HepG2 (cell line): ENCODE data around the gene TMEM235. TPM values are rescaled to one million over a fixed set of nuclear protein-coding genes. Genes with fewer than 3 reads are reported as not detected.

Source experiments
- CENPBD1 ChIP-seq: sonication (generic); formaldehyde crosslinking; IDR thresholded peaks from 2 replicates; pipeline ENCODE4 v1.8.0; 2022; ENCODE audit warnings: missing genetic modification reagents, low read depth, mild to moderate bottlenecking, borderline replicate concordance
- CENPX ChIP-seq: sonication (generic); formaldehyde crosslinking; IDR thresholded peaks from 2 replicates; pipeline ENCODE4 v1.9.0; 2021; ENCODE audit warnings: mild to moderate bottlenecking, missing genetic modification reagents, moderate library complexity
- ETV6 ChIP-seq: sonication (generic); formaldehyde crosslinking; conservative IDR thresholded peaks from 2 replicates; pipeline ENCODE4 v1.4.0; 2020; ENCODE audit warnings: missing genetic modification reagents
- FOSL2 ChIP-seq: sonication (generic); formaldehyde crosslinking; IDR thresholded peaks from 2 replicates; pipeline ENCODE4 v1.4.0; 2020; ENCODE audit warnings: missing genetic modification reagents
- FOXO1 ChIP-seq: sonication (generic); formaldehyde crosslinking; IDR thresholded peaks from 2 replicates; pipeline ENCODE4 v1.4.0; 2020; ENCODE audit warnings: missing genetic modification reagents
- HNRNPLL ChIP-seq: fragments of 200-400 bp; formaldehyde crosslinking; IDR thresholded peaks from 2 replicates; pipeline ENCODE4 v1.6.1; 2017; ENCODE audit warnings: mild to moderate bottlenecking, low read depth, low read length; ENCODE audit not compliant: poor library complexity, severe bottlenecking
- HOMEZ ChIP-seq: IDR thresholded peaks from 2 replicates; pipeline ENCODE4 v1.6.1; 2016; ENCODE audit warnings: low read depth
- NFYC ChIP-seq: IDR thresholded peaks from 2 replicates; pipeline ENCODE4 v1.6.1; 2016; ENCODE audit warnings: missing genetic modification reagents, missing compliant biosample characterization
- NR0B2 ChIP-seq: sonication (generic); formaldehyde crosslinking; IDR thresholded peaks from 2 replicates; pipeline ENCODE4 v1.4.0; 2020; ENCODE audit warnings: mild to moderate bottlenecking, missing genetic modification reagents
- SRSF1 ChIP-seq: fragments of 200-400 bp; formaldehyde crosslinking; optimal IDR thresholded peaks from 2 replicates; pipeline ENCODE3; 2017; ENCODE audit warnings: mild to moderate bottlenecking, low read depth, low read length, moderate library complexity
- SRSF9 ChIP-seq: fragments of 200-400 bp; formaldehyde crosslinking; IDR thresholded peaks from 2 replicates; pipeline ENCODE4 v1.6.1; 2018; ENCODE audit warnings: borderline replicate concordance, mild to moderate bottlenecking, low read depth, low read length; ENCODE audit not compliant: insufficient read depth, poor library complexity, severe bottlenecking
- ZBTB44 ChIP-seq: sonication (generic); formaldehyde crosslinking; IDR thresholded peaks from 2 replicates; pipeline ENCODE4 v1.4.0; 2020; ENCODE audit warnings: missing genetic modification reagents
- ZFP91 ChIP-seq: sonication (generic); formaldehyde crosslinking; IDR thresholded peaks from 2 replicates; pipeline ENCODE4 v1.9.0; 2022; ENCODE audit warnings: missing genetic modification reagents, mild to moderate bottlenecking, borderline replicate concordance
- ZGPAT ChIP-seq: IDR thresholded peaks from 2 replicates; pipeline ENCODE4 v1.6.1; 2016; ENCODE audit warnings: mild to moderate bottlenecking
- ZNF224 ChIP-seq: sonication (generic); formaldehyde crosslinking; IDR thresholded peaks from 2 replicates; pipeline ENCODE4 v1.5.0; 2020; ENCODE audit warnings: mild to moderate bottlenecking, missing genetic modification reagents
- ZNF274 ChIP-seq: sonication (generic); formaldehyde crosslinking; IDR thresholded peaks from 2 replicates; pipeline ENCODE4 v1.5.1; 2020; ENCODE audit warnings: mild to moderate bottlenecking, missing genetic modification reagents
- ZNF329 ChIP-seq: sonication (generic); formaldehyde crosslinking; IDR thresholded peaks from 2 replicates; pipeline ENCODE4 v1.9.0; 2021; ENCODE audit warnings: low read depth, mild to moderate bottlenecking, missing genetic modification reagents
- ZNF343 ChIP-seq: sonication (generic); formaldehyde crosslinking; IDR thresholded peaks from 2 replicates; pipeline ENCODE4 v1.4.0; 2020; ENCODE audit warnings: mild to moderate bottlenecking, missing genetic modification reagents
- ZNF354B ChIP-seq: sonication (generic); formaldehyde crosslinking; IDR thresholded peaks from 2 replicates; pipeline ENCODE4 v1.8.0; 2022; ENCODE audit warnings: mild to moderate bottlenecking, missing genetic modification reagents
- ZNF629 ChIP-seq: sonication (generic); formaldehyde crosslinking; conservative IDR thresholded peaks from 2 replicates; pipeline ENCODE4 v1.5.0; 2020; ENCODE audit warnings: missing genetic modification reagents
- ZNF782 ChIP-seq: sonication (generic); formaldehyde crosslinking; IDR thresholded peaks from 2 replicates; pipeline ENCODE4 v1.4.0; 2020; ENCODE audit warnings: missing genetic modification reagents, mild to moderate bottlenecking, borderline replicate concordance
- ZSCAN30 ChIP-seq: sonication (generic); formaldehyde crosslinking; IDR thresholded peaks from 2 replicates; pipeline ENCODE4 v1.5.0; 2020; ENCODE audit warnings: mild to moderate bottlenecking, missing genetic modification reagents
- polyA plus RNA-seq, 8 experiments: library from polyadenylated mRNA; depleted of rRNA in 3 of 8; stranded (reverse) in 7 of 8; unstranded in 1 of 8; fragments of >200 nt; fragmentation: Illumina TruSeq in 4 of 8; extraction: Trizol in 4 of 8; gene quantifications; 2 replicates each; pipeline versions ENCODE4 v1.2.1 to v1.2.3, GENCODE V29; 2011 to 2016; ENCODE audit warnings: low read depth in 4 of 8, missing spikeins in 1 of 8, mixed read lengths in 1 of 8; ENCODE audit not compliant: insufficient read depth in 1 of 8
- total RNA-seq, 5 experiments: library from RNA; depleted of rRNA; stranded (reverse); fragments of >200 nt; fragmentation: Illumina TruSeq; extraction: Trizol; gene quantifications; 2 replicates each; pipeline ENCODE4 v1.2.3, GENCODE V29; 2016; ENCODE audit warnings: low read depth in 1 of 5

TMEM235 gene
- total and polyA plus RNA-seq, 2 of the 13 experiments (the other 11 are each of a cell fraction or from before 2014, with no cell fraction given) = not detected

- TF ChIP-seq ZNF782 (CRISPR knock-in tag) (peak; percentile 59), NR0B2 (CRISPR knock-in tag) (peak; percentile 64; the same call in 1 of the 2 replicates), ZGPAT (CRISPR knock-in tag) (peak; percentile 67; the same call in 1 of the 2 replicates), CENPX (no peak), ETV6 (no peak), CENPBD1 (CRISPR knock-in tag) (no peak), HNRNPLL (no peak), ZSCAN30 (no peak), ZNF343 (CRISPR knock-in tag) (peak; percentile 51; the same call in 1 of the 2 replicates), SRSF9 (no peak), ZBTB44 (CRISPR knock-in tag) (0 out of 2 replicates have a peak, but pooled peaks have one; percentile 52), ZFP91 (CRISPR knock-in tag) (peak; percentile 36; the same call in 1 of the 2 replicates), ZNF274 (peak; percentile 84; the same call in 1 of the 2 replicates), SRSF1 (peak; percentile 18), ZNF354B (no peak), FOXO1 (CRISPR knock-in tag) (peak; percentile 76), HOMEZ (CRISPR knock-in tag) (peak; percentile 64), FOSL2 (CRISPR knock-in tag) (peak; percentile 43; the same call in 1 of the 2 replicates), ZNF329 (CRISPR knock-in tag) (0 out of 2 replicates have a peak, but pooled peaks have one; percentile 29), ZNF629 (CRISPR knock-in tag) (no peak), ZNF224 (CRISPR knock-in tag) (no peak), NFYC (CRISPR knock-in tag) (peak; percentile 99)
These were observed 10.0 kb downstream of the TMEM235 start (continued) for GRCh38 chr17:78241277-78242023.
